SJCRH30 (cell line): ENCODE results near the gene OR4E2. TPM values are rescaled to one million over a fixed set of nuclear protein-coding genes. Genes with fewer than 3 reads are reported as not detected.

Source experiments
- DNase-seq, 2 experiments: peaks; one replicate each; pipeline ENCODE4 v3.0.0-alpha.2; 2015 to 2020
- H3K27ac ChIP-seq: fragments of 250-450 bp; sonication (Bioruptor Pico); 2 replicates; pipeline ENCODE4 v1.5.1; 2020; ENCODE audit warnings: mild to moderate bottlenecking, moderate library complexity
- H3K27me3 ChIP-seq: fragments of 250-450 bp; sonication (Bioruptor Pico); 2 replicates; pipeline ENCODE4 v1.5.1; 2020; ENCODE audit warnings: mild to moderate bottlenecking, moderate library complexity
- H3K36me3 ChIP-seq: fragments of 250-450 bp; sonication (Bioruptor Pico); 2 replicates; pipeline ENCODE4 v1.5.1; 2020; ENCODE audit warnings: mild to moderate bottlenecking, moderate library complexity
- H3K4me1 ChIP-seq: fragments of 250-450 bp; sonication (Bioruptor Pico); 2 replicates; pipeline ENCODE4 v1.5.1; 2020; ENCODE audit warnings: mild to moderate bottlenecking, moderate library complexity
- H3K4me3 ChIP-seq: fragments of 250-450 bp; sonication (Bioruptor Pico); 2 replicates; pipeline ENCODE4 v1.5.1; 2020; ENCODE audit warnings: mild to moderate bottlenecking, moderate library complexity
- H3K9me3 ChIP-seq: fragments of 250-450 bp; sonication (Bioruptor Pico); replicated peaks from 2 replicates; pipeline ENCODE4 v1.5.1; 2020; ENCODE audit warnings: mild to moderate bottlenecking, moderate library complexity
- total RNA-seq: library from RNA; depleted of rRNA; stranded (reverse); fragments of >200 nt; shearing (Covaris generic); gene quantifications from 2 replicates; pipeline ENCODE4 v1.2.3, GENCODE V29; 2014; rRNA removed

OR4E2 gene
- total RNA-seq, 1 experiment from 2014 or later: not detected

- H3K9me3 ChIP-seq: no peaks in the 10 kb centered on the region
- H3K27ac ChIP-seq: no peak overlapping the region
- no peak overlapping the region for H3K4me3 ChIP-seq
- H3K4me1 ChIP-seq: no peaks in the 10 kb centered on the region
- no peak for DNase-seq
- H3K27me3 ChIP-seq: no peaks in the 10 kb centered on the region
- no peaks in the 10 kb centered on the region for H3K36me3 ChIP-seq
Measured at GRCh38 chr14:21712036-21712435, 58.4 kb downstream of the OR4E2 start.

- H3K9me3 ChIP-seq: no peaks in the 10 kb centered on the region
- DNase-seq: no peak
- H3K4me1 ChIP-seq: no peaks in the 10 kb centered on the region
- H3K4me3 ChIP-seq: no peak overlapping the region
- no peak overlapping the region for H3K27ac ChIP-seq
- peaks cover 8% of the 10 kb centered on the region; the same call in 1 of the 2 replicates for H3K27me3 ChIP-seq
- H3K36me3 ChIP-seq: no peaks in the 10 kb centered on the region
Measured at GRCh38 chr14:21714318-21714929, 60.8 kb downstream of the OR4E2 start.

Other genes with a start within 250 kb of the OR4E2 start
- 61.7 and 63.7 TPM in 2 replicates for gene CHD8, start 197.7 kb upstream of the OR4E2 start, total RNA-seq
- 25.0 and 26.3 TPM in 2 replicates for gene RAB2B, start 176.9 kb upstream of the OR4E2 start, total RNA-seq
- gene TOX4, start 176.6 kb upstream of the OR4E2 start, total RNA-seq: 26.4 and 27.7 TPM in 2 replicates
- 55.1 and 56.5 TPM in 2 replicates for gene METTL3, start 142.5 kb upstream of the OR4E2 start, total RNA-seq
- gene SALL2, start 127.5 kb upstream of the OR4E2 start, total RNA-seq: 16.4 and 19.7 TPM in 2 replicates
- not detected in 2 replicates for gene OR10G3, start 73.8 kb upstream of the OR4E2 start, total RNA-seq
- not detected in 2 replicates for gene OR10G2, start 18.9 kb upstream of the OR4E2 start, total RNA-seq
- gene OR4E1, start 20.0 kb downstream of the OR4E2 start, total RNA-seq: not detected in 2 replicates